ENCODE measurements around the gene C14orf119.

GRCh38 chr14:23101986-23102625, 6.8 kb downstream of the C14orf119 start:
- TF ChIP-seq POLR2AphosphoS5 (IDR thresholded peaks at IDR 0.05) (no peak), CTCF (IDR thresholded peaks at IDR 0.05) (no peak)

Data from prostate gland (tissue), 2 donors.